Natural killer cell (primary cell): ENCODE measurements around the gene ERLIN1. TPM values are rescaled to one million over a fixed set of nuclear protein-coding genes. Genes with fewer than 3 reads are reported as not detected.

ENCODE experiments used
- ATAC-seq, 3 donors: fragments of 150-1000 bp in 2 of 3; fragments of 200-7000 bp in 1 of 3; cut with Tn5 transposase; 1 replicate in 1 of 3; 2 replicates in 2 of 3; pipeline ENCODE4 v1.10.0; 2021; ENCODE audit warnings: mild to moderate bottlenecking in 2 of 3, moderate library complexity in 2 of 3
- DNase-seq, 2 donors: peaks; one replicate each; pipeline versions ENCODE4 v3.0.0 to v3.0.0-alpha.2; 2013 to 2021; ENCODE audit warnings: mixed read lengths in 1 of 2
- H3K27ac ChIP-seq: one replicate; pipeline ENCODE4 v1.5.1; 2013; ENCODE audit warnings: mild to moderate bottlenecking, low read length
- H3K27me3 ChIP-seq: one replicate; pipeline ENCODE4 v1.6.1; 2013; ENCODE audit warnings: low read length; ENCODE audit not compliant: control insufficient read depth, insufficient read depth
- H3K36me3 ChIP-seq: one replicate; pipeline ENCODE4 v1.6.1; 2013; ENCODE audit warnings: low read length; ENCODE audit not compliant: control insufficient read depth, insufficient read depth
- H3K4me1 ChIP-seq: one replicate; pipeline ENCODE4 v1.6.1; 2013; ENCODE audit warnings: low read length; ENCODE audit not compliant: control insufficient read depth, insufficient read depth
- H3K4me3 ChIP-seq: one replicate; pipeline ENCODE4 v1.5.1; 2013; ENCODE audit warnings: low read length
- H3K9me3 ChIP-seq: one replicate; pipeline ENCODE4 v1.6.1; 2013; ENCODE audit warnings: low read length; ENCODE audit not compliant: control insufficient read depth, insufficient read depth
- H3K27ac Mint-ChIP-seq, 2 donors: one replicate each; pipeline ENCODE4 v1.8.0; 2022; ENCODE audit warnings: mild to moderate bottlenecking in 2 of 2, mixed read lengths in 2 of 2, moderate library complexity in 1 of 2
- H3K27me3 Mint-ChIP-seq, 2 donors: one replicate each; pipeline ENCODE4 v1.8.0; 2022; ENCODE audit warnings: low read depth in 2 of 2, mixed read lengths in 2 of 2
- H3K36me3 Mint-ChIP-seq: one replicate; pipeline ENCODE4 v1.8.0; 2022; ENCODE audit warnings: mixed read lengths
- H3K4me1 Mint-ChIP-seq, 2 donors: one replicate each; pipeline ENCODE4 v1.8.0; 2022; ENCODE audit warnings: mixed read lengths in 2 of 2
- H3K4me3 Mint-ChIP-seq: one replicate; pipeline ENCODE4 v1.8.0; 2022; ENCODE audit warnings: mild to moderate bottlenecking, moderate library complexity, mixed read lengths
- H3K9me3 Mint-ChIP-seq, 2 donors: one replicate each; pipeline ENCODE4 v1.8.0; 2022; ENCODE audit warnings: mixed read lengths in 2 of 2
- WGBS: methylation state at CpG from one replicate; pipeline ENCODE4 v1.1.7; 2013; ENCODE audit warnings: missing lambda C conversion rate; ENCODE audit not compliant: insufficient coverage; 5-methylcytosine and 5-hydroxymethylcytosine counted together
- intact Hi-C: fragments of 100-400 bp; cut with micrococcal nuclease; formaldehyde crosslinking; loops from one replicate; pipeline ENCODE4 v1.14.2; 2022
- total RNA-seq, 4 donors: library from RNA; stranded (reverse); fragments of 120-200 nt in 1 of 4; gene quantifications; one replicate each; pipeline versions ENCODE4 v1.2.3 to v1.2.4, GENCODE V29; 2013 to 2022
- TF ChIP-seq, protein P1 (sequence below): fragments of 200-600 bp; IDR thresholded peaks from one replicate; pipeline ENCODE4 v1.8.0; 2022; ENCODE audit warnings: antibody characterized with exemption

The ERLIN1 gene
- total RNA-seq, 3 donors from 2014 or later (not counting 1 experiment from before 2014, with no cell fraction given): 3.9 to 6.9 (median 5.1) TPM

DNA sequence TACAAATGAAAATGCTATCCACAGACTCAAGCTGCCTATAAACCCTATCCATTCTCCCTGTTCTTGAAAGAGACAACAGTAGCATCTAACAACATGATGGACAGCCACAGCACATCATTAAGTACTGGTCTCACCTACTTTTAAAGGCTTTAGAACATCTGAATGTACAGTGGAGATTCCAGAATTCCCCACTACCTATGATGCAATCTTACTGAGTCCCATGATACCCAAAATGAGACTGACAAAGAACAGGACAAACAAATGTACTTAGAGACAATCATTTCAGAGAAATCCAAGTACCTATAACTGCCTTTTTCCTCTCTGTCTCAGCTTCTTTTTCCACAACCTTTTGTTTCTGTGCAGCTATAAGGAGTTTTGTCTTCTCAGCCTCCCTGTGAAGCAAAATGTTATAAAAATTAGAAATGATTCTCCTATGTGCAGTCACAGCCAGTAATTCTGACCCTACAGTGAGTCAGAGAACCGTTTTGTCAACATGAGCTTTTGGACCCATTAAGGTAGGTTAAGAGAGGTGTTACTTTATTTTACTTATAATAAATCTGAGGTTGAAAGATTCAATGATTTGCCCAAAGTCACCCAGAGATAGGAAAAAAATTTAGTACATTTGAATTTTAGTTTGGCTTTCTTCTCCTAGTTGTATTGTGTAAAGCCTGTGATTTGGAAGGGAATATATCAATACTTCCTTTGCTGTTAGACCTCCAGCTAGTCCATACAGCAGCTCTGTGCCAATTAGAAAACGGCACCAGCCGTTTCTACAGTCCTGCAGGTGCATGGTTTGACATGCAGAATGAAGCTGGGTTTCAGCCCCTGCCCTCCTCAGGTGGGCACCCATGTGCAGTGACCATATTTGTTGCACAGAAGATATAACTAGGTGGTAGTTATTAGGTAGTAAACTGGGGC lies 21.9 kb downstream of the ERLIN1 start:
- H3K27ac Mint-ChIP-seq: no peak overlapping the region
- TF ChIP-seq, protein P1, sequence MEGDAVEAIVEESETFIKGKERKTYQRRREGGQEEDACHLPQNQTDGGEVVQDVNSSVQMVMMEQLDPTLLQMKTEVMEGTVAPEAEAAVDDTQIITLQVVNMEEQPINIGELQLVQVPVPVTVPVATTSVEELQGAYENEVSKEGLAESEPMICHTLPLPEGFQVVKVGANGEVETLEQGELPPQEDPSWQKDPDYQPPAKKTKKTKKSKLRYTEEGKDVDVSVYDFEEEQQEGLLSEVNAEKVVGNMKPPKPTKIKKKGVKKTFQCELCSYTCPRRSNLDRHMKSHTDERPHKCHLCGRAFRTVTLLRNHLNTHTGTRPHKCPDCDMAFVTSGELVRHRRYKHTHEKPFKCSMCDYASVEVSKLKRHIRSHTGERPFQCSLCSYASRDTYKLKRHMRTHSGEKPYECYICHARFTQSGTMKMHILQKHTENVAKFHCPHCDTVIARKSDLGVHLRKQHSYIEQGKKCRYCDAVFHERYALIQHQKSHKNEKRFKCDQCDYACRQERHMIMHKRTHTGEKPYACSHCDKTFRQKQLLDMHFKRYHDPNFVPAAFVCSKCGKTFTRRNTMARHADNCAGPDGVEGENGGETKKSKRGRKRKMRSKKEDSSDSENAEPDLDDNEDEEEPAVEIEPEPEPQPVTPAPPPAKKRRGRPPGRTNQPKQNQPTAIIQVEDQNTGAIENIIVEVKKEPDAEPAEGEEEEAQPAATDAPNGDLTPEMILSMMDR: no peak
- WGBS: 93% methylated on average over 2 of the region's 3 CpGs
- H3K9me3 Mint-ChIP-seq: no peaks in the 10 kb centered on the region
- Histone ChIP-seq H3K27ac (no peak overlapping the region), H3K36me3 (peaks cover 20% of the 10 kb centered on the region), H3K4me1 (no peaks in the 10 kb centered on the region), H3K27me3 (no peaks in the 10 kb centered on the region), H3K9me3 (no peaks in the 10 kb centered on the region), H3K4me3 (no peak overlapping the region)
- H3K36me3 Mint-ChIP-seq: no peaks in the 10 kb centered on the region
- ATAC-seq (no peak), DNase-seq (no peak)
- no peak overlapping the region for H3K4me3 Mint-ChIP-seq
- H3K27me3 Mint-ChIP-seq: no peaks in the 10 kb centered on the region
- peaks cover 18 to 21% of the 10 kb centered on the region in 2 donors for H3K4me1 Mint-ChIP-seq
- intact Hi-C loops: no loop called here

DNA sequence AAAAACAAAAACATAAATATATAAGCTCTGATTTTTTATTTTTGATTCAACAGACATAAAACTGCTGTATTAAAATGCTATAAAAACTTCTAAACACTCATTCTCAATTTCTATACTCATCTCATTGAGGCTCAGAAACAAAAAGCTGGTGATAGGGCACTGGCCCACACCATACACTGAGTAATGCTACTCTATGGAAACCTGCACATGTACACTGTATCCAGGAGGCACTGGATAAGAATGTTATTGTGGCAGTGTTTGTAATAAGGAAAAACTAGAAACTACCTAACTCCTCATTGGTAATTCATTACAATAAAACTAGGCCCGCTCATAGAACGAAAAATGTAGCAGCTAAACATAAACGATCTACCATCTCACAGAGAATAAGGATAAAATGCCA lies 23.1 kb downstream of the ERLIN1 start:
- no peaks in the 10 kb centered on the region for H3K9me3 Mint-ChIP-seq
- Histone ChIP-seq H3K27ac (no peak overlapping the region), H3K36me3 (peaks cover 30% of the 10 kb centered on the region), H3K27me3 (no peaks in the 10 kb centered on the region), H3K9me3 (no peaks in the 10 kb centered on the region), H3K4me1 (no peaks in the 10 kb centered on the region), H3K4me3 (no peak overlapping the region)
- peaks cover 12 to 17% of the 10 kb centered on the region in 2 donors for H3K4me1 Mint-ChIP-seq
- DNase-seq (no peak), ATAC-seq (no peak)
- no CpG with 5 or more reads among the region's 3 CpGs for WGBS
- no peaks in the 10 kb centered on the region for H3K27me3 Mint-ChIP-seq
- no peak overlapping the region for H3K27ac Mint-ChIP-seq
- TF ChIP-seq, protein P1: no peak
- peaks cover 10% of the 10 kb centered on the region for H3K36me3 Mint-ChIP-seq
- no peak overlapping the region for H3K4me3 Mint-ChIP-seq
- intact Hi-C loops: no loop called here

DNA sequence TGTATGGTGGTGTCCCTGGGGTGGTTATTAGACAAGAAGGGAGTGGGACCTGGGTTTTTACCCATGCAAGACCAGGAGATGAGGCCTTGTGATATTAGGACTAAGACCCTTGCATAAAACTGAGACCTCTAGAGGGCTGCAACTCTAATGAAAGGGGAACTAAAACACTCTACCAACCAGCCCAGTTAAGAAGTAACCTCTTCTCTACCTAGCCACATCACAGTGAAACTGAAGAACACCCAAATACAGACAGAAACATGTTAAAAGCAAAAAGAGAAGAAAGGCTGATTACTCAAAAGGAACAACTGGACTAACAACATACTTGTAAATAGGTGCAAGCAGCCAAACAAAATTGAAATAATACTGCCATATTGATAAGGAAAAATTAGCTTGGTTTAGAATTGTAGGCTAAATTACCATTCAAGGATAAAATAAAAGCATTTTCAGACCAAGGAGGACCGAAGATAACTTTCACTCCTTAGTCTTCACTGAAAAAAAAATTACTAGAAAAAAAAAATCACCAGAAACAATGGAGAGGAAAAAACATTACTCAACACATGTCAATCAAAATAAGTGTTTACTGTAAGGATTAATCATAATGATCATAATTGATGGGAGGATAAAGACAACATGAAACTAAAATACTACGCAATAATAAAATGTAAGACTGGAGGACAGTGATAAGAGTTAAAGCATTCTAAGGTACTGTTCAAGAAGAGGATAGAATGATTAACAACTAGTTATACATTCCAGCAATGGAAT lies 27.6 kb downstream of the ERLIN1 start:
- Histone ChIP-seq H3K4me1 (no peaks in the 10 kb centered on the region), H3K9me3 (no peaks in the 10 kb centered on the region), H3K36me3 (peaks cover 52% of the 10 kb centered on the region), H3K27me3 (no peaks in the 10 kb centered on the region), H3K4me3 (no peak overlapping the region), H3K27ac (no peak overlapping the region)
- no peaks in the 10 kb centered on the region for H3K27me3 Mint-ChIP-seq
- peaks cover 31% of the 10 kb centered on the region for H3K36me3 Mint-ChIP-seq
- no peak overlapping the region for H3K27ac Mint-ChIP-seq
- intact Hi-C loops: no loop called here
- H3K9me3 Mint-ChIP-seq: no peaks in the 10 kb centered on the region
- H3K4me3 Mint-ChIP-seq: no peak overlapping the region
- ATAC-seq: no peak
- H3K4me1 Mint-ChIP-seq: peaks cover 0 to 4% of the 10 kb centered on the region in 2 donors
- DNase-seq: no peak
- no CpG with 5 or more reads among the region's 2 CpGs for WGBS
- TF ChIP-seq, protein P1: no peak
